NCI-H2107 treated with DMSO at 0.1 percent for 48 hours (cell line): ENCODE data around the gene SPAM1.
"Not testable (repeated sequence)": the region's sequence is repeated elsewhere in the genome, so short reads cannot be mapped to it uniquely, and the experiment has no call there.

Experiments used
- DNase-seq: peaks from one replicate; lab custom pipeline; 2025; ENCODE audit not compliant: unreplicated experiment; lab: John Stamatoyannopoulos, UW

Gene SPAM1

DNA sequence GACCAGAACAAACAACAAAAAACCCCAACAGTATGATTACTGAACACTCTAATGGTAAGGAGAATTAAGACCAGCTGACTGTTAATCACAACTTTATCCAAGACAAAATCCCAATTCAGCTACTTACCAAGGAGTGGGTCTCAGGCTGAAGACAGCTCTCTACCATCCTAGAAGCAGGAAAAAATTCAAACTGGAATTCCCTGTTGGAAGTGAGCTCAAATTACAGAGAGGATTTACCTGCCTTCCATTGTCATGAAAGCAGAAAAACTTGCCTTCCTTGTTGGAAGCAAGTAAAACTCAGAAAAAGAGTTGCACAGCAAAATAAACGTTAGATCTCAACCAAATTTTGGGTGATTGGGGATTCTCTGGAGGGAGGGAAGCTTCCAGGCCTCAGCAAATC lies 20.9 kb downstream of the SPAM1 start:
- no peak for DNase-seq

GRCh38 chr7:123948136-123948535 lies 23.1 kb downstream of the SPAM1 start:
- no peak for DNase-seq

DNA sequence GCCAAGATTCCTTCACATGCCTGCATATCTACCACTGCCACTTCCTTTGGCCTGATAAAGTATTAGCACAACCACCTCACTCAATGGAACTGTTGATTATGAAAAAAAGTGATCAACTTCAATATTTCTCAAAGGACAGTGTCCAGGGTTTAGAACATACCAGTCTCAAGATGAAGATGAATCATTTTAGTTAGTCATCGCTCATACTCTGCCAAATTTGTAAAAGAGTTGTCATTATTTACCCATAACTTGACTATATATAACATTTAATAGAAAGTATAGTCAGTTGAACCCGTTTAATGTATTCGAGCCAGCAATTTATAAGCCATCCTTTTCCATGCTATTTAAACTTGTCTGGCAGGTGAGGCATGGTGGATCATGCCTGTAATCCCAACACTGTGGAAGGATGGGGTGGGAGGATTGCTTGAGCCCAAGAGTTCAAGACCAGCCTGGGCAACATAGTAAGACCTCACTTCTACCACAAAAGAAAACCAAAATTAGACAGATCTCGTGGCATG lies 33.2 kb downstream of the SPAM1 start:
- DNase-seq = no peak

- no peak for DNase-seq
Observed at GRCh38 chr7:123961771-123962170, 36.7 kb downstream of the SPAM1 start.

GRCh38 chr7:123966936-123967335 lies 41.9 kb downstream of the SPAM1 start:
- DNase-seq = no peak

DNA sequence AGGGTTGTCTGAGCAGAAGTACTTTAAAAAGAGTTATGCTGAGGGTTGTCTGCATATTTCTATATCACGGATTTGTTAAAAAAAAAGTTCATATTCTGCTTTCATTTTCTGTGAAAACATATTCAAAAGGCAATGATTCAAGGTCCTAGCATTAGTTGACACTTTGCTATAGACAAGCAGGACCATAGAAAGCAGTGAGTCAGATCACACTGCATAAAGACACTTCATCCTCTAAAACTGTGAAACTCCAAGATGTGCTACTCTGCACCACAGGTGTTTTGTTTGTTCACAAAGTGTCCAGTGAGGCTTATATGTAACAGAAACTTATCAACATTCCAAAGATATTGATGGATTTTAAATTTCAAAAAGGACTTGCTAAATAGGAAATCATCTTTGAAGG lies 47.0 kb downstream of the SPAM1 start:
- DNase-seq = no peak

DNA sequence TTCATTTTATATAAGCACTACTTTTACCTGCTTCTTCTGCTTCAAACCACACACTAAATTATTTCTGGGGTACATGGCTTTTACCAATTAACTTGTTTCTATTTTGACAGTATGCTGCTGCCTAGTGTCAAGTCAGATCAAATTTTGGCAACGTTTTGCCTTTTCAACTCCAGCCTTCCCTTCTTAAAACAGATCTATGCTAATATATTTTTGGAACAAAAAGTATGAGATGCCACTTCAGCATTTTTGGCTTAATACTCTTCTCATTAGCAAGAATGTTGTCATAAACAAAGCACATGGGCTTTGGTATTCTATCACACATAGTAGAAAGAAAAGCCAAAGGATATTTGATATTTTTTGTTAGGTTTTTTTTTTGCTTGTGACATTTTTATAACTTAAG lies 47.8 kb downstream of the SPAM1 start:
- DNase-seq = no peak

DNA sequence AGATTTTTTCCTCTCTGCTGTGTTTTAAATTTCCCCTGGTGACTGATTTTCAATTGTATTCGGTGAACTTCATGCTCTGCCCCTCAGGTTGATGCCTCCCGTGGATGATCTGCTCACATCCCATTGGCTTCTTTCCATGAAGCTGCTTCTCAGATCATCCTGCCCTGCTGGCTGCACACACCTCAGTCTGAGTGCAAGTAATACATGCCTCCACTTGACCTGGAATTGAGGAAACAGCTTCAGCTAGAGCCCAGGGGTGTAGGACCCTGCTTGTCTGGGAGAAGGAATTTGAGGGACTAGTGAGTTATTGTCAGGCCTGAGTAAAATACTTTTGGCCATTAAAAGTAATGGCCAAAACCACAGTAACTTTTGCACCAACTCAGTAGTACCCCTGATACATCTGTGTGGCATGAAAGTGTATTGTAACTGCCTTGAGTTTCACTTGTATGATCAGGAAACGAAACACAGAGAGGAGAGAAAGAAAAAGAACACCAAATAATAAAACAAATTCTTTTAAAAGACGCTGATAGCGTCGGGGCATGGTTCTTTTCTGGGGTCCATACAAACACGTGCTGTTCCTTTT lies 49.4 kb downstream of the SPAM1 start:
- DNase-seq = no peak

- no peak for DNase-seq
Observed at GRCh38 chr7:123975084-123975483, 50.0 kb downstream of the SPAM1 start.

DNA sequence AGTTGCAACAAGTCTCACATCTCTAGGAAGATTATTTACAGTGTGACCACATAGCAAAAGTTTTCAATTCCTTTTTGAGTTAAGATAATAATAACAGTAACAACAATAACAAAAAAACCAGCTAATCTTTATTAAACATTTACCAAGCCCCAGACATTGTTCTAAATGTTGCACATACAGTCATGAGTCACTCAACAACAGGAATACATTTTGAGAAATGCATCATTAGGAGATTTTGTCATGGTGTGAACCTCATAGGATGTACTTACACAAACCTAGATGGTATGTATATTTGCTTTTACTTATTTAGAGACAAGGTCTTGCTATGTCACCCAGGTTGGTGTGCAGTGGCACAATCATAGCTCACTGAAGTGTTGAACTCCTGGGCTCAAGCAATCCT lies 52.0 kb downstream of the SPAM1 start:
- no peak for DNase-seq

- DNase-seq = no peak
Observed at GRCh38 chr7:123979876-123980275, 54.8 kb downstream of the SPAM1 start.

DNA sequence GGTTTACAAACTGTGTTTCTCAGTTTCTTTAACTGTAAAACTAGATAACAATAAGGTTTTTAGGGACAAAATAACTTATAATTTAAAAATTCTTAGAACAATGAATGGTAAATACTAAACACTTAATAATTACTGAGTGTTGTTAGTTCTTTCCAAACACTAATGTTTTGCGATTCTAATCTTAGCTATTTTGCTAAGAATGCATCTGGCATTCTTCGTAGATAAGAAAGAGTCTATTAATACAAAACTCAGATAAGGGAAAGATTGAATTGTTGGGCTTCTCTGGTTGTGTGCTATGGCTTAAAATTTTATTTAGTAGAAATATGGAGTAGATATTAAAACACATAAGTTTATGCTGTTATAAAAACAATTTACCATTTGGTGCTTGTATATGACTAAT lies 62.4 kb downstream of the SPAM1 start:
- no peak for DNase-seq

DNA sequence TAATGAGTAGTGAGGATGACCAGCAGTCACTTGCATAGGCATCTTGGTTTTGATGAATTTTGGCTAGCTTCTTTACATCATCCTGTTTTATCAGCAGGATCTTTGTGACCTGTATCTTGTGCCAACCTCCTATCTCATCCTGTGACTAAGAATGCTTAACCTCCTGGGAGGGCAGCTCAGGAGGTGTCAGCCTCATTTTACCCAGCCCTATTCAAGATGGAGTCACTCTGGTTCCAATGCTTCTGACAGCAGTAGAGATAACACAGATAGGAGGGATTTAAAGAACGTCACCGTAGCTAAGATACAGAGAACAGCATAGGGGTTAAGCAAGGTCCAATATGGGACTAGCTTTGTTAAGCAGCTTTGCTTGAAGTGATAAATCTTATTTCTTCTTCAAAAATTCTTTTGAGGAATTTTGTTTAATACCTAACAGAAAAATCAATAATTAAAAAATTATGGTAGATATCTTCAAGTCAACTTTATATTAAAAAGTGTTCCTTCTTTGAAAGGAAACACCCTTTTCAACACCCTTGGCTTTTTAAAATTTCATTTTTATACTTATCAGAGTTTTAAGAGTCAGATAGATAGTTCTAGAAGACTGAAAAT lies 68.0 kb downstream of the SPAM1 start:
- no peak for DNase-seq

DNA sequence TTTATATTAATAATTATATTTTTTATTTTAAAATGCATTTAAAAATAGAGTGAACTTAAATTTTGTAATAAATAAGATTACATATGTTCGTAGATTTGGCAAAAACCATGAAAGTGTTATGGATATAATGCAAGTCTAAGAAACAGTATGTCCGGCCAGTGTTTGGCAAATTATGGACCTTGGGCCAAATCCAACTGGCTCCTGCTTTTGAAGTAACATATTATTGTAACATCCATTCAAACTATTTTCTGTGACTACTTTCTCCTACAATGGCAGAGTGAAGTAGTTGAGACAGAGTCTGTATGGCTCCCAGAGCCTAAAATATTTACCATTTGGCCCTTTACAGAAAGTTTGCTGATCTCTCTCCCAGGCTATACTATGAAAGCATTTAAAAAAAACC lies 69.0 kb downstream of the SPAM1 start:
- no peak for DNase-seq

DNA sequence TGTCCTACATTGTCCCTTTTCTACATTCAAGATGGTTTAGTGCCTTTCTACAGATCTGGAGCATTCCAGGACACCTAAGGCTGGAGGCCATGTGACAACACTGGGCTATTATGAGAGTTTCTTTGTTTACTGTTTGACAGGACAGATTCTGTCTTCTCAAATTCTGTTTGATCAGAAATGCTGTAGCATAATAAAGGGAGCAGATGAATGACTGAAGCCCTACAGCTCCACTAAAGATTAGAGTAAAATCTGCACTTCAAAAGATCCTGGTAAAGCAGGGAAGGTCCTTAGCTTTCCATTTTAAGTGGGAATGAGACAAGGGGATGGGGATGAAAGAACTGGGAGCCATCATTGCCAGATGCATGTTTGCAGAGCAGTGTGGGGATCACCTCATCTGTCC lies 69.4 kb downstream of the SPAM1 start:
- no peak for DNase-seq

DNA sequence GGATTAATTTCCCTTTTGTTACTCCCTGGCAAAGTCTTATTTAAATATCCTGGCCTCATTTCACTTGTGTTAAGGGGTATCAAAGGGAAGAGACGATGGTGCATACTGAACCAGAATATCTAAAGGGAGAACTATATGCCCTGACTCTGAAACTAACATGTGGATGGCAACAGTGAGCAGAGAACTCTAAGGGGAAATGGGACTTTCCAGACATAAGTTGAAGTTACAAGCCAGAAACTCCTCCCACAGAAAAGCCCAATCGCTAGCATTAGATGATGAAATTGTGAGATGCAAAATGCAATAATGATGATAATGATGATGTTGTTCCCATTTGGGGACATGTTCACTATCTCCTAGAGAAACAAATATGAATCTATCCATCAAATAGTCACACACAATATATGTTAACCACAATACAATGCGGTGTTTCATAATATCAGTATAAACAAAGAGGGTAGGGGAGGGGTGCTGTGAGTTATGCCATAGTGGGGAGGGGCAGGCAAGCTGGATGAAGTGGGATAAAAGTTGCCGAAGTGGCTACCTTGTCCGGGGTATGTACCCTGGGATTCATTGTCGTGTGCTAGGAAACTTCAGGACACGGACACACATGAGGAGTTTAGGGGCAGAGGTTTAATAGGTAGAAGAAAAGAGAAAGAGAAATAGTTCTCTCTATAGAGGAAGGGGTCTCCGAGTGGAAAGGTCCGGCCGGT lies 70.7 kb downstream of the SPAM1 start:
- DNase-seq = no peak

- DNase-seq = no peak
Observed at GRCh38 chr7:123996327-123996625, 71.2 kb downstream of the SPAM1 start.

DNA sequence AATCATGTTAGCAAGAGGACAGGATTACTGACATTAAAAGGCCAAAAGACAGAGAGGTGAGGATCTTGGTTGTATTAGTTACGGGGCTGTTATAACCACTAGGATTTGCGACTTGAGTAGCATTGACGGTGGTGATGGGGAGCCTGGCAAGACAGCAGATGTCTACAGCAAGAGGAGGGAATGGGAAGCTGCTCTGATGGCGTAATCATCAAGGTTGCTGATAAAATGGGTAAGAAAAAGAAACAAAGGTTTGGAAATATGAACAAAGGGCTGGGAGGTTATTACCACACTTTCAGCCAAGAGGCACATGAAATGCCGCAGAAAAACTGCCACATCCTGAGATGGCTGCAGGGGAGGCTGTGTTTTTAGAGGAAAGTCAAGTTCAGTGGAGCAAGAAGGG lies 73.9 kb downstream of the SPAM1 start:
- DNase-seq = no peak

DNA sequence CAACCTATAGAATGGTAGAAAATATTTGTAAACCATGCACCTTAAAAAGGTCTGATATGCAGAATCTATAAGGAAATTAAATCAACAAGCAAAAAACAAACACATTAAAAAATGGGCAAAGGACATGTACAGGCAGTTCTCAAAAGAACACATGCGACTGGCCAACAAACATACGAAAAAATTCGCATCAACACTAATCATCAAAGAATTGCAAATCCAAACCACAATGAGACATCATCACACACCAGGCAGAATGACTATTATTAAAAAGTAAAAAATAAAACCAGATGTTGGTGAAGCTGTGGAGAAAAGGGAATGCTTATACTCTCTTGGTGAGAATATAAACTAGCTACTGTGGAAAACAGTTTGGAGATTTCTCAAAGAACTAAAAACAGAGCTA lies 74.7 kb downstream of the SPAM1 start:
- DNase-seq = no peak

DNA sequence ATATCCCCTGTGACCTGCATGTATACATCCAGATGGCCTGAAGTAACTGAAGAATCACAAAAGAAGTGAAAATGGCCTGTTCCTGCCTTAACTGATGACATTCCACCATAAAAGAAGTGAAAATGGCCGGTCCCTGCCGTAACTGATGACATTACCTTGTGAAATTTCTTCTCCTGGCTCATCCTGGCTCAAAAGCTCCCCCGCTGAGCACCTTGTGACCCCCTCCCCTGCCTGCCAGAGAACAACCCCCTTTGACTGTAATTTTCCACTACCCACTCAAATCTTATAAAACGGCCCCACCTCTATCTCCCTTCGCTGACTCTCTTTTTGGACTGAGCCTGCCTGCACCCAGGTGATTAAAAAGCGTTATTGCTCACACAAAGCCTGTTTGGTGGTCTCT lies 83.3 kb downstream of the SPAM1 start:
- not testable (repeated sequence) for DNase-seq

GRCh38 chr7:124009321-124009720 lies 84.3 kb downstream of the SPAM1 start:
- no peak for DNase-seq
